ENCODE data around the gene LRRC74B.

DNA sequence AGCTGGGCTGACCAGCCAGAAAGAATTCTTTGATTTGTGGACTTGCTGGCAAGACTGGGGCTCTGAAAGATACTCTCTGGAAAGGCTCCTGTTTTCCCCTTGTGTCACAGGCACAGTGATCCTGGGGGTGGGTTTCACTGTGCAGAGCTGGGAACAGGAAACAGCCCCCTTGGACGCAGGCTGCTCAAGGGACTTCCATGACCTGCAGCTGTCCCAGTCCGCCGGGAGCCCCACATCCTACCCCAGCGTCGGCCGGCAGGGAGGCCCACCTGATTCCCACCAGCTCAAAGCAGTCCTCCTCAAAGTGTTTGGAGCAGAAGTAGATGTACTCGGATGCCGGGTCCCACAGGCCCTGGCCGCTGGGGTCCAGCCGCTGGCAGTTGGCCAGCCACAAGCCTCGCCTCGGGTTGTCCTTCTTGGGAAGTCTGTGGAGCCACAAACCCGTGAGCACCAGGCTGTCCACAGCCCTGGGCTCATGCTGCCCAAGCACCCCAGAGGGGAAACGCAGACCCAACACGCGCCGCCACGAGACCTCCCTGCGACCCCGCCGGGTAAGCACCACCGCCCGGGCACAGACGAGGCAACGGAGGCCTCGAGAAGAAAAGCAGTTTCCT lies 44.7 kb upstream of the LRRC74B start:
- TF ChIP-seq, protein P1, sequence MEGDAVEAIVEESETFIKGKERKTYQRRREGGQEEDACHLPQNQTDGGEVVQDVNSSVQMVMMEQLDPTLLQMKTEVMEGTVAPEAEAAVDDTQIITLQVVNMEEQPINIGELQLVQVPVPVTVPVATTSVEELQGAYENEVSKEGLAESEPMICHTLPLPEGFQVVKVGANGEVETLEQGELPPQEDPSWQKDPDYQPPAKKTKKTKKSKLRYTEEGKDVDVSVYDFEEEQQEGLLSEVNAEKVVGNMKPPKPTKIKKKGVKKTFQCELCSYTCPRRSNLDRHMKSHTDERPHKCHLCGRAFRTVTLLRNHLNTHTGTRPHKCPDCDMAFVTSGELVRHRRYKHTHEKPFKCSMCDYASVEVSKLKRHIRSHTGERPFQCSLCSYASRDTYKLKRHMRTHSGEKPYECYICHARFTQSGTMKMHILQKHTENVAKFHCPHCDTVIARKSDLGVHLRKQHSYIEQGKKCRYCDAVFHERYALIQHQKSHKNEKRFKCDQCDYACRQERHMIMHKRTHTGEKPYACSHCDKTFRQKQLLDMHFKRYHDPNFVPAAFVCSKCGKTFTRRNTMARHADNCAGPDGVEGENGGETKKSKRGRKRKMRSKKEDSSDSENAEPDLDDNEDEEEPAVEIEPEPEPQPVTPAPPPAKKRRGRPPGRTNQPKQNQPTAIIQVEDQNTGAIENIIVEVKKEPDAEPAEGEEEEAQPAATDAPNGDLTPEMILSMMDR (conservative IDR thresholded peaks at IDR 0.05) = no peak
- TF ChIP-seq ZFX (IDR thresholded peaks at IDR 0.05) = peak; percentile 60; the same call in 1 of the 2 replicates
